Loucy (cell line): Measurements from ENCODE around the gene TBX1.

Source experiments
- H2AFZ ChIP-seq: fragments of 200-600 bp; sonication (generic); 2 replicates; pipeline ENCODE4 v1.6.0; 2016; ENCODE audit warnings: antibody characterized with exemption, mild to moderate bottlenecking, low read length, moderate library complexity
- H3F3A ChIP-seq: fragments of 200-600 bp; 2 replicates; pipeline ENCODE4 v1.6.0; 2016; ENCODE audit warnings: antibody characterized with exemption, low read depth, mild to moderate bottlenecking
- H3K27me3 ChIP-seq: fragments of 200-600 bp; sonication (generic); 2 replicates; pipeline ENCODE4 v1.6.1; 2014; ENCODE audit warnings: low read length, mild to moderate bottlenecking; ENCODE audit not compliant: insufficient read depth, poor library complexity, severe bottlenecking
- H3K36me3 ChIP-seq: fragments of 200-600 bp; sonication (generic); 2 replicates; pipeline ENCODE4 v1.6.1; 2016; ENCODE audit warnings: low read length; ENCODE audit not compliant: insufficient read depth
- H3K4me1 ChIP-seq: fragments of 200-600 bp; sonication (generic); 2 replicates; pipeline ENCODE4 v1.5.1; 2014; ENCODE audit warnings: low read length, mild to moderate bottlenecking; ENCODE audit not compliant: insufficient read depth, poor library complexity, severe bottlenecking
- H3K4me2 ChIP-seq: fragments of 200-600 bp; sonication (generic); 2 replicates; pipeline ENCODE4 v1.6.0; 2014; ENCODE audit warnings: antibody characterized with exemption, low read length, low read depth, mild to moderate bottlenecking; ENCODE audit not compliant: poor library complexity, severe bottlenecking
- H3K4me3 ChIP-seq: fragments of 200-600 bp; sonication (generic); 2 replicates; pipeline ENCODE4 v1.5.1; 2014; ENCODE audit warnings: low read length, mild to moderate bottlenecking, mixed read lengths; ENCODE audit not compliant: poor library complexity, severe bottlenecking
- H3K79me2 ChIP-seq: fragments of 200-600 bp; sonication (generic); 2 replicates; pipeline ENCODE4 v1.6.1; 2014; ENCODE audit warnings: low read length; ENCODE audit not compliant: insufficient read depth
- H3K9ac ChIP-seq: fragments of 200-600 bp; sonication (generic); 2 replicates; pipeline ENCODE4 v1.6.0; 2014; ENCODE audit warnings: mild to moderate bottlenecking, low read depth, low read length, moderate library complexity; ENCODE audit not compliant: poor library complexity, severe bottlenecking
- H3K9me2 ChIP-seq: fragments of 200-600 bp; sonication (generic); replicated peaks from 2 replicates; pipeline ENCODE4 v1.6.1; 2016; ENCODE audit warnings: low read depth, low read length, mixed read lengths
- H3K9me3 ChIP-seq: fragments of 200-600 bp; sonication (generic); 2 replicates; pipeline ENCODE4 v1.6.1; 2014; ENCODE audit warnings: mild to moderate bottlenecking, antibody characterized with exemption, low read length, low read depth; ENCODE audit not compliant: insufficient read depth
- H4K20me1 ChIP-seq: fragments of 200-600 bp; sonication (generic); 2 replicates; pipeline ENCODE4 v1.6.0; 2014; ENCODE audit warnings: antibody characterized with exemption, low read length, mild to moderate bottlenecking; ENCODE audit not compliant: insufficient read depth, poor library complexity, severe bottlenecking
- CTCF ChIP-seq: fragments of 200-600 bp; sonication (generic); conservative IDR thresholded peaks from 2 replicates; pipeline ENCODE4 v1.5.1; 2014; ENCODE audit warnings: mild to moderate bottlenecking, antibody characterized with exemption, low read length
- EZH2phosphoT487 ChIP-seq: fragments of 200-600 bp; IDR thresholded peaks from 2 replicates; pipeline ENCODE4 v1.6.1; 2018; ENCODE audit warnings: antibody characterized with exemption, mild to moderate bottlenecking, moderate library complexity, borderline replicate concordance

TBX1 gene

GRCh38 chr22:19760951-19761724 is 560 bp downstream of the TBX1 start:
- Histone ChIP-seq H3K36me3 (no peaks in the 10 kb centered on the region), H3K27me3 (no peaks in the 10 kb centered on the region), H3F3A (no peaks in the 10 kb centered on the region), H3K4me3 (no peak overlapping the region), H3K9me3 (no peaks in the 10 kb centered on the region), H3K4me1 (no peaks in the 10 kb centered on the region), H3K79me2 (no peaks in the 10 kb centered on the region), H3K9ac (no peak overlapping the region), H3K9me2 (no peaks in the 10 kb centered on the region), H2AFZ (no peak overlapping the region), H4K20me1 (no peaks in the 10 kb centered on the region), H3K4me2 (no peak overlapping the region)
- TF ChIP-seq CTCF (no peak), EZH2phosphoT487 (no peak)

GRCh38 chr22:19761725-19762567 is 1.4 kb downstream of the TBX1 start:
- TF ChIP-seq CTCF (no peak), EZH2phosphoT487 (no peak)
- Histone ChIP-seq H4K20me1 (no peaks in the 10 kb centered on the region), H2AFZ (no peak overlapping the region), H3K9me2 (no peaks in the 10 kb centered on the region), H3K4me2 (no peak overlapping the region), H3K4me3 (no peak overlapping the region), H3K9ac (no peak overlapping the region), H3K27me3 (no peaks in the 10 kb centered on the region), H3K36me3 (no peaks in the 10 kb centered on the region), H3K4me1 (no peaks in the 10 kb centered on the region), H3K9me3 (no peaks in the 10 kb centered on the region), H3K79me2 (no peaks in the 10 kb centered on the region), H3F3A (no peaks in the 10 kb centered on the region)

- no peak for TF ChIP-seq EZH2phosphoT487
- TF ChIP-seq CTCF, result no peak
- no peaks in the 10 kb centered on the region for H3K9me3 ChIP-seq
- H3K79me2 ChIP-seq, result peaks cover 5% of the 10 kb centered on the region; the same call in 1 of the 2 replicates
- H4K20me1 ChIP-seq, result no peaks in the 10 kb centered on the region
- H3K9ac ChIP-seq, result no peak overlapping the region
- H3F3A ChIP-seq, result no peaks in the 10 kb centered on the region
- no peak overlapping the region for H3K4me3 ChIP-seq
- H2AFZ ChIP-seq, result no peak overlapping the region
- H3K27me3 ChIP-seq, result no peaks in the 10 kb centered on the region
- no peaks in the 10 kb centered on the region for H3K36me3 ChIP-seq
- H3K9me2 ChIP-seq, result no peaks in the 10 kb centered on the region
- H3K4me1 ChIP-seq, result no peaks in the 10 kb centered on the region
- no peak overlapping the region for H3K4me2 ChIP-seq
These were observed 2.2 kb downstream of the TBX1 start for GRCh38 chr22:19762568-19763457.
